ENCODE results near the gene ITGB1. TPM values are rescaled to one million over a fixed set of nuclear protein-coding genes. Genes with fewer than 3 reads are reported as not detected.

The ITGB1 gene
- total RNA-seq, 1 experiment from 2014 or later = 1,992 TPM

- no peaks in the 10 kb centered on the region for H3K4me1 ChIP-seq (replicated peaks)
- H3K4me3 ChIP-seq = no peak overlapping the region
- DNase-seq (ENCODE audit: low read depth in 1 of 2, low spot score in 2 of 2) = no peak
- H3K36me3 ChIP-seq = no peaks in the 10 kb centered on the region
- no peak overlapping the region for H3K27ac ChIP-seq
- H3K9me3 ChIP-seq (replicated peaks) = no peaks in the 10 kb centered on the region
- H3K27me3 ChIP-seq (replicated peaks) = no peaks in the 10 kb centered on the region
These were observed 14.9 kb upstream of the ITGB1 start for GRCh38 chr10:32972929-32973328.

GRCh38 chr10:32972460-32972859, 14.4 kb upstream of the ITGB1 start:
- H3K9me3 ChIP-seq (replicated peaks) = no peaks in the 10 kb centered on the region
- no peaks in the 10 kb centered on the region for H3K4me1 ChIP-seq (replicated peaks)
- no peaks in the 10 kb centered on the region for H3K36me3 ChIP-seq
- H3K27ac ChIP-seq = no peak overlapping the region
- no peaks in the 10 kb centered on the region for H3K27me3 ChIP-seq (replicated peaks)
- DNase-seq (ENCODE audit: low read depth in 1 of 2, low spot score in 2 of 2) = no peak
- no peak overlapping the region for H3K4me3 ChIP-seq

- no peak overlapping the region for H3K27ac ChIP-seq
- no peak for DNase-seq (ENCODE audit: low read depth in 1 of 2, low spot score in 2 of 2)
- no peaks in the 10 kb centered on the region for H3K27me3 ChIP-seq (replicated peaks)
These were observed 13.6 kb upstream of the ITGB1 start for GRCh38 chr10:32971536-32972091.

GRCh38 chr10:32970910-32971309, 12.9 kb upstream of the ITGB1 start:
- H3K27me3 ChIP-seq (replicated peaks) = no peaks in the 10 kb centered on the region
- no peak overlapping the region for H3K4me3 ChIP-seq
- H3K9me3 ChIP-seq (replicated peaks) = no peaks in the 10 kb centered on the region; the same call in 1 of the 2 replicates
- no peaks in the 10 kb centered on the region for H3K4me1 ChIP-seq (replicated peaks)
- H3K27ac ChIP-seq = no peak overlapping the region
- DNase-seq (ENCODE audit: low read depth in 1 of 2, low spot score in 2 of 2) = no peak
- H3K36me3 ChIP-seq = no peaks in the 10 kb centered on the region

More at GRCh38 chr10:32971536-32972091, 13.6 kb upstream of the ITGB1 start:
- H3K4me1 ChIP-seq (replicated peaks) = no peaks in the 10 kb centered on the region
- H3K9me3 ChIP-seq (replicated peaks) = no peaks in the 10 kb centered on the region; the same call in 1 of the 2 replicates
- no peak overlapping the region for H3K4me3 ChIP-seq
- no peaks in the 10 kb centered on the region for H3K36me3 ChIP-seq

- Histone ChIP-seq H3K4me3 (no peak overlapping the region), H3K36me3 (no peaks in the 10 kb centered on the region), H3K27me3 (replicated peaks) (no peaks in the 10 kb centered on the region), H3K9me3 (replicated peaks) (no peaks in the 10 kb centered on the region; the same call in 1 of the 2 replicates), H3K27ac (no peak overlapping the region), H3K4me1 (replicated peaks) (peaks cover 33% of the 10 kb centered on the region)
- DNase-seq (ENCODE audit: low read depth in 1 of 2, low spot score in 2 of 2) = no peak
These were observed 6.2 kb upstream of the ITGB1 start for GRCh38 chr10:32964270-32964669.

GRCh38 chr10:32963096-32963495, 5.1 kb upstream of the ITGB1 start:
- H3K27ac ChIP-seq = peak overlapping the region; percentile 86
- H3K4me1 ChIP-seq (replicated peaks) = peaks cover 35% of the 10 kb centered on the region
- peaks cover 4% of the 10 kb centered on the region; the same call in 1 of the 2 replicates for H3K36me3 ChIP-seq
- no peak for DNase-seq (ENCODE audit: low read depth in 1 of 2, low spot score in 2 of 2)
- H3K9me3 ChIP-seq (replicated peaks) = no peaks in the 10 kb centered on the region; the same call in 1 of the 2 replicates
- no peaks in the 10 kb centered on the region for H3K27me3 ChIP-seq (replicated peaks)
- H3K4me3 ChIP-seq = no peak overlapping the region

GRCh38 chr10:32962521-32962920, 4.5 kb upstream of the ITGB1 start:
- Histone ChIP-seq H3K27me3 (replicated peaks) (no peaks in the 10 kb centered on the region), H3K27ac (peak overlapping the region; percentile 86), H3K4me1 (replicated peaks) (peaks cover 35% of the 10 kb centered on the region), H3K4me3 (no peak overlapping the region), H3K9me3 (replicated peaks) (no peaks in the 10 kb centered on the region; the same call in 1 of the 2 replicates), H3K36me3 (peaks cover 6% of the 10 kb centered on the region)
- DNase-seq (ENCODE audit: low read depth in 1 of 2, low spot score in 2 of 2) = no peak

GRCh38 chr10:32961895-32962369, 3.9 kb upstream of the ITGB1 start:
- Histone ChIP-seq H3K27ac (peak overlapping the region; percentile 86), H3K9me3 (replicated peaks) (no peaks in the 10 kb centered on the region), H3K36me3 (peaks cover 12% of the 10 kb centered on the region), H3K4me1 (replicated peaks) (peaks cover 35% of the 10 kb centered on the region), H3K4me3 (no peak overlapping the region), H3K27me3 (replicated peaks) (no peaks in the 10 kb centered on the region)
- DNase-seq (ENCODE audit: low read depth in 1 of 2, low spot score in 2 of 2) = peak; percentile 56 to 78

GRCh38 chr10:32961343-32961894, 3.4 kb upstream of the ITGB1 start:
- H3K4me3 ChIP-seq = no peak overlapping the region
- no peak for DNase-seq (ENCODE audit: low read depth in 1 of 2, low spot score in 2 of 2)
- H3K36me3 ChIP-seq = peaks cover 17% of the 10 kb centered on the region
- no peaks in the 10 kb centered on the region for H3K27me3 ChIP-seq (replicated peaks)
- H3K27ac ChIP-seq = peak overlapping the region; percentile 86
- H3K9me3 ChIP-seq (replicated peaks) = no peaks in the 10 kb centered on the region
- peaks cover 35% of the 10 kb centered on the region for H3K4me1 ChIP-seq (replicated peaks)

- peaks cover 46% of the 10 kb centered on the region for H3K4me1 ChIP-seq (replicated peaks)
- peak overlapping the region; percentile 99 for H3K27ac ChIP-seq
- H3K27me3 ChIP-seq (replicated peaks) = no peaks in the 10 kb centered on the region
- no peaks in the 10 kb centered on the region for H3K9me3 ChIP-seq (replicated peaks)
- no peak for DNase-seq (ENCODE audit: low read depth in 1 of 2, low spot score in 2 of 2)
- H3K36me3 ChIP-seq = peaks cover 29% of the 10 kb centered on the region
- H3K4me3 ChIP-seq = peak overlapping the region; percentile 98
These were observed 2.0 kb upstream of the ITGB1 start for GRCh38 chr10:32960022-32960421.

GRCh38 chr10:32959006-32959920, 1.2 kb upstream of the ITGB1 start:
- Histone ChIP-seq H3K4me3 (peak overlapping the region; percentile 98), H3K4me1 (replicated peaks) (peaks cover 54% of the 10 kb centered on the region), H3K36me3 (peaks cover 36% of the 10 kb centered on the region)

GRCh38 chr10:32957341-32958084, 517 bp downstream of the ITGB1 start:
- Histone ChIP-seq H3K27me3 (replicated peaks) (no peaks in the 10 kb centered on the region), H3K9me3 (replicated peaks) (no peaks in the 10 kb centered on the region), H3K36me3 (peaks cover 51% of the 10 kb centered on the region), H3K4me1 (replicated peaks) (peaks cover 59% of the 10 kb centered on the region), H3K4me3 (peak overlapping the region; percentile 98), H3K27ac (peak overlapping the region; percentile 99)
- peak; percentile 62 to 65 for DNase-seq (ENCODE audit: low read depth in 1 of 2, low spot score in 2 of 2)

More at GRCh38 chr10:32959006-32959920, 1.2 kb upstream of the ITGB1 start:
- DNase-seq (ENCODE audit: low read depth in 1 of 2, low spot score in 2 of 2) = no peak
- Histone ChIP-seq H3K27ac (peak overlapping the region; percentile 99), H3K9me3 (replicated peaks) (no peaks in the 10 kb centered on the region), H3K27me3 (replicated peaks) (no peaks in the 10 kb centered on the region)

Data from SJSA1 (cell line).